Transverse colon (tissue), 4 donors: Measurements from ENCODE around the gene RELB. TPM values are rescaled to one million over a fixed set of nuclear protein-coding genes. Genes with fewer than 3 reads are reported as not detected.
A peak's percentile ranks its signal among the peaks of the same experiment; 100 is the strongest.

ENCODE experiments used
- DNase-seq: peaks from one replicate; pipeline ENCODE4 v3.0.0-alpha.2; 2019
- H3K27ac ChIP-seq, 4 donors: fragments of 200-600 bp; sonication (generic); 2 replicates each; pipeline ENCODE4 v1.5.1; 2016 to 2018; ENCODE audit warnings: inconsistent platforms in 4 of 4
- H3K27me3 ChIP-seq: fragments of 200-600 bp; sonication (generic); 2 replicates; pipeline ENCODE4 v1.5.1; 2017; ENCODE audit warnings: inconsistent platforms
- H3K36me3 ChIP-seq, 4 donors: fragments of 200-600 bp; sonication (generic); 2 replicates each; pipeline ENCODE4 v1.5.1; 2017 to 2019; ENCODE audit warnings: inconsistent platforms in 4 of 4
- H3K4me1 ChIP-seq, 4 donors: fragments of 200-600 bp; sonication (generic); 2 replicates each; pipeline ENCODE4 v1.5.1; 2017 to 2020; ENCODE audit warnings: inconsistent platforms in 4 of 4
- H3K4me3 ChIP-seq, 4 donors: fragments of 200-600 bp; sonication (generic); 1 replicate in 1 of 4; 2 replicates in 3 of 4; pipeline versions ENCODE4 v1.5.1 to v1.6.1; 2017 to 2019; ENCODE audit warnings: inconsistent platforms in 4 of 4
- H3K9me3 ChIP-seq, 2 donors: fragments of 200-600 bp; sonication (generic); 2 replicates each; pipeline ENCODE4 v1.5.1; 2017 to 2019; ENCODE audit warnings: inconsistent platforms in 2 of 2
- EP300 ChIP-seq: sonication (generic); formaldehyde crosslinking; IDR thresholded peaks from one replicate; pipeline ENCODE4 v1.6.1; 2017; ENCODE audit warnings: antibody characterized with exemption, low read depth
- POLR2A ChIP-seq: fragments of 450-650 bp; IDR thresholded peaks from one replicate; pipeline ENCODE4 v1.6.1; 2016; ENCODE audit warnings: antibody characterized with exemption, mild to moderate bottlenecking, moderate library complexity
- POLR2AphosphoS5 ChIP-seq, 3 donors: sonication (generic); formaldehyde crosslinking; IDR thresholded peaks; one replicate each; pipeline ENCODE4 v1.6.1; 2016; ENCODE audit warnings: antibody characterized with exemption in 3 of 3
- WGBS, 2 donors: methylation state at CpG; one replicate each; pipeline ENCODE4 v1.1.5; 2018; ENCODE audit warnings: low coverage in 1 of 2; 5-methylcytosine and 5-hydroxymethylcytosine counted together
- in situ Hi-C, 4 donors: fragments of 200-750 bp; cut with MboI; loops; one replicate each; pipeline versions ENCODE4 v1.15.0 to v1.15.1; 2017; ENCODE audit warnings: low sequenced_read_pairs in 3 of 4, low pct_ligation_motif_present in 1 of 4, low pct_unique_long_range_greater_than_20kb in 1 of 4
- intact Hi-C: fragments of 100-400 bp; cut with DNase I; formaldehyde crosslinking; loops from one replicate; pipeline ENCODE4 v1.15.1; 2023; ENCODE audit warnings: low total_unique reads
- total RNA-seq, 4 donors: library from RNA; depleted of rRNA; stranded (reverse); fragments of >200 nt; gene quantifications; one replicate each; pipeline ENCODE4 v1.1.0, GENCODE V29; 2016
- TF ChIP-seq, protein P1 (sequence below), 5 experiments: fragments of 200-600 bp in 3 of 5; fragments of 450-650 bp in 2 of 5; sonication (generic) in 3 of 5; IDR thresholded peaks; 1 replicate in 2 of 5; 2 replicates in 3 of 5; pipeline ENCODE4 v1.5.1; 2016 to 2017; ENCODE audit warnings: antibody characterized with exemption in 5 of 5, inconsistent platforms in 3 of 5, mild to moderate bottlenecking in 2 of 5, moderate library complexity in 1 of 5

Gene RELB
- total RNA-seq, 4 donors from 2014 or later, result 11.9 to 58.4 (median 34.8) TPM

DNA sequence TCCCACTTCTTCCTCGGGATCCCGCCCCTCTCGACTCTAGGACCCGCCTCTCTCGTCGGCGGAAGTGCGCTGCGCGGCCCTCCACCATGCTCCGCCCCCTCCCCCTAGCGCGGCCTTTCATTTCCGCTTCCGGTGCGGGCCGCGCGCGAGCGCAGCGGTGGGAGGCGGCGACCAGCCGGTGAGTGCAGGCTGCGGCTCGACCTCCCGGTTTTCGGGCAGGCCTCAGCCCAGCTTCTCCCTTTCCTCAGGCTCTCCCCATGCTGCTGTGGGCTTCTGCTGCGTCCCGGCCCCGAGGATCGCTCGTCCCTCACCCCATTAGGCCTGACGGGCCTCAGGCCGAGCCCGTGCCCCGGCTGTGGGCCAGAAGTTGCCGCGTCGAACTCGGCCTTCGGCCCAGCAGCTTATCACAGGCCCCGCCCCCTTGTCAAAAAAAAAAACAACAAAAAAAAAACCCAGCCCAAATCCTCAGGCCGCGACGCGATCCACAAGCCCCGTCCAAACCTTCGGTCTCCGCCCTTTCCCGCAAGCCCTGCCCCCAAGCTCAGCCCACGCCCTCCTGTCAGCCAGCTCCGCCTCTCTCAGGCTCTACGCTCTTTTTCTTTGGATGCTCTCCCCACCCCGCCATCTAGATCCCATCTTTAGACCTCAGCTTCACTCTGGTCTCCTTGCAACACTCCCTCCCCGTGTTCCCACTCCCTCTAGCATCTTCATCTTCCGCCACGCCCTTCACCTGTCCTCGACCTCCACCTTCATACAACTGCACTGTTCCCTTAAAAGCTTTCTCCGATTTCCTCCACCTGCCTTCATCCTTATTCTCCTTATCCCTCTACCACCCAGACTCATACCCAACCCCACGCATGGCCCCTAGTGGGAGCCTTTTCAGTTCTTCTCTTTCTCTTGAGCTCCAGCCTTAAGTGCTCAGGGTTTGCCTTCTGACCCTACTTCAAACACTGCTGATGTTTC is 37.9 kb downstream of the RELB start, which contains the start of gene CLASRP:
Gene CLASRP, plus strand, starts transcription at position 115 of the 963 bp plus-strand sequence. CDS start 1,168 bp downstream, outside the sequence.
- H3K4me3 ChIP-seq, result peak within 1 kb of the TSS; percentile 82 to 100 (median 94)
- H3K27me3 ChIP-seq, result no peaks in the 10 kb centered on the region
- H3K27ac ChIP-seq, result peak within 1 kb of the TSS; percentile 96 to 100 (median 99)
- in situ Hi-C loops (no loop called here), intact Hi-C loops (no loop called here)
- WGBS, 2 donors, result 1 to 8% methylated on average over 12 to 51 of the region's 62 CpGs
- peaks cover 18 to 34% (median 21%) of the 10 kb centered on the region in 4 donors for H3K4me1 ChIP-seq
- peaks cover 0 to 26% (median 10%) of the 10 kb centered on the region in 4 donors for H3K36me3 ChIP-seq
- TF ChIP-seq, protein P1, sequence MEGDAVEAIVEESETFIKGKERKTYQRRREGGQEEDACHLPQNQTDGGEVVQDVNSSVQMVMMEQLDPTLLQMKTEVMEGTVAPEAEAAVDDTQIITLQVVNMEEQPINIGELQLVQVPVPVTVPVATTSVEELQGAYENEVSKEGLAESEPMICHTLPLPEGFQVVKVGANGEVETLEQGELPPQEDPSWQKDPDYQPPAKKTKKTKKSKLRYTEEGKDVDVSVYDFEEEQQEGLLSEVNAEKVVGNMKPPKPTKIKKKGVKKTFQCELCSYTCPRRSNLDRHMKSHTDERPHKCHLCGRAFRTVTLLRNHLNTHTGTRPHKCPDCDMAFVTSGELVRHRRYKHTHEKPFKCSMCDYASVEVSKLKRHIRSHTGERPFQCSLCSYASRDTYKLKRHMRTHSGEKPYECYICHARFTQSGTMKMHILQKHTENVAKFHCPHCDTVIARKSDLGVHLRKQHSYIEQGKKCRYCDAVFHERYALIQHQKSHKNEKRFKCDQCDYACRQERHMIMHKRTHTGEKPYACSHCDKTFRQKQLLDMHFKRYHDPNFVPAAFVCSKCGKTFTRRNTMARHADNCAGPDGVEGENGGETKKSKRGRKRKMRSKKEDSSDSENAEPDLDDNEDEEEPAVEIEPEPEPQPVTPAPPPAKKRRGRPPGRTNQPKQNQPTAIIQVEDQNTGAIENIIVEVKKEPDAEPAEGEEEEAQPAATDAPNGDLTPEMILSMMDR (IDR thresholded peaks at IDR 0.05), result no peak
- TF ChIP-seq POLR2AphosphoS5 (IDR thresholded peaks at IDR 0.05) (peak; percentile 95 to 99 (median 97)), EP300 (no peak), POLR2A (peak; percentile 94)
- peak; percentile 94 for DNase-seq
- no peaks in the 10 kb centered on the region for H3K9me3 ChIP-seq

DNA sequence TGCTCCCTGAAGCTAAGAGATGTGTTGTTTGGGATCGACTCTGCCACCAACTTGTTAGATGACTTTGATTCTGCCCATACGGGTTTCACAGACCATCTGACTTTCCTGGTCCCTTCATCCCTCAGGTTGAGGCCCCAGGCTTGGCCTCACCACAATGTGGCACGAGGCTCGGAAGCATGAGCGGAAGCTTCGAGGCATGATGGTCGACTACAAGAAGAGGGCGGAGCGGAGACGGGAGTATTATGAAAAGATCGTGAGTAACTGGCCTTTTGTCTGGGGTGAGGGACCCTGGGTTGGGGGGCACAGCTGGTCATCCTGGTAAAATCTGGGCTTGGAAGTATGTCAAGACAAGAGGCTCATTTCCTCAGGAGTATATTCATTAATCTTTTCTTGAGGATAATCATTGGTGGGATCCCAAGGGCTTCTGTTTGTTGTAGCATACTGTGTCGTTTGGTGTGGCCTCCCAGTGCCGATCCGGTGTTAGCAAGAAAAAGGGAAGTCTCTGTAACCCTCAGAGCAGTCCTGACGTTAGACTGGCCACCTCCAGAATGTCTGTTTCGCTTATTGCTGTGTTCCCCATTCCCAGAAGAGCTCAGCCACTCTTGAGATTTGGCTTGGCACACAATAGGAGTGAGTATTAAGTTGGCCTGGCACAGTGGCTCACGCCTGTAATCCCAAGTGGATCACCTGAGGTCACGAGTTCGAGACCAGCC is 39.0 kb downstream of the RELB start:
- intact Hi-C loops (loop anchor here (5.0 kb wide), 1 partner anchor 37 kb away; the partner anchor contains the start of genes GEMIN7 and ZNF296), in situ Hi-C loops (no loop called here)
- Histone ChIP-seq H3K36me3 (peaks cover 0 to 32% (median 13%) of the 10 kb centered on the region in 4 donors), H3K27me3 (no peaks in the 10 kb centered on the region), H3K9me3 (no peaks in the 10 kb centered on the region), H3K4me3 (peak overlapping the region in 2 of 4 donors; percentile 89 to 100), H3K27ac (peak overlapping the region; percentile 96 to 100 (median 99)), H3K4me1 (peaks cover 18 to 41% (median 27%) of the 10 kb centered on the region in 4 donors)
- WGBS, 2 donors, result 70 to 76% methylated on average over 4 to 19 of the region's 19 CpGs
- TF ChIP-seq POLR2A, result no peak
- TF ChIP-seq, protein P1 (IDR thresholded peaks at IDR 0.05), result no peak
- DNase-seq, result no peak

- H3K4me1 ChIP-seq, result peaks cover 18 to 50% (median 36%) of the 10 kb centered on the region in 4 donors
- 69 to 79% methylated on average over 2 to 6 of the region's 6 CpGs for WGBS, 2 donors
- intact Hi-C loops (loop anchor here (5.0 kb wide), 1 partner anchor 36 kb away; the partner anchor contains the start of genes GEMIN7 and ZNF296), in situ Hi-C loops (no loop called here)
- H3K9me3 ChIP-seq, result no peaks in the 10 kb centered on the region
- no peaks in the 10 kb centered on the region for H3K27me3 ChIP-seq
- H3K4me3 ChIP-seq, result no peak overlapping the region
- no peak for TF ChIP-seq EP300
- TF ChIP-seq, protein P1 (IDR thresholded peaks at IDR 0.05), result no peak
- no peak for TF ChIP-seq POLR2A
- TF ChIP-seq POLR2AphosphoS5 (IDR thresholded peaks at IDR 0.05), result no peak
- peak overlapping the region in 1 of 4 donors; percentile 14 for H3K27ac ChIP-seq
- H3K36me3 ChIP-seq, result peaks cover 0 to 32% (median 16%) of the 10 kb centered on the region in 4 donors
- DNase-seq, result no peak
Measured at GRCh38 chr19:45041125-45041524, 39.9 kb downstream of the RELB start.
